Renal cortical epithelial cell (primary cell): ENCODE results near the gene C1QL1. TPM values are rescaled to one million over a fixed set of nuclear protein-coding genes. Genes with fewer than 3 reads are reported as not detected.

Experiments
- DNase-seq: peaks from one replicate; pipeline ENCODE4 v3.0.0-alpha.2; 2011; ENCODE audit warnings: low read depth
- total RNA-seq: library from RNA; depleted of rRNA; stranded (reverse); fragments of >200 nt; gene quantifications from 2 replicates; pipeline ENCODE4 v1.2.3, GENCODE V29; 2014

Gene C1QL1
- total RNA-seq, 1 donor from 2014 or later = 0.45 TPM

DNA sequence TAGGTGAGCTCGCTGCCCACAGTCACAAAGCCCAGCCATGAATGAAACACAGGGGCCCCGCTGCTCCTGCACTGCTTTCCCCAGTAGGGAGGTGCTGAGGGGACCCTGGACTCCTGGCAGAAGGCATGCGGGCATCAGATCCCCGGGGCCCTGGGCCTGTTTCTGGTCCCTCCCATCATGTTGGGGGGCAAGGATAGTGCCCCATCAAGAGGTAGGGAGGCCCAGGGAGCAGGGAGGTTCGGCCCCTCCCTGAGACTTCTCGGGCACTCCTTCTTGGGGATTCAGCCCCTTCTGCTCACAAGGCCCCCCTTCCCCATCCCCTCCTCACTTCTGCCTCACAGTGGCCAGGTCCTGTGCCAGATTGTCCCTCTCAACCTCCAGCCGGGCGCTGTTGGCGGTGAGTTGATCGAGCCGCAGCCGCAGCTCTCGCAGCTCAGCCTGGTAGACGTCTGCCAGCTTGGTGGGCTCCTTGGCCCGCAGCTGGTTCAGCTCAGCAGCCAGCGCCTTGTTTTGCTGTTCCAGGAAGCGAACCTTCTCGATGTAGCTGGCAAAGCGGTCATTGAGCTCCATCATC is 53.3 kb downstream of the C1QL1 start:
- no peak for DNase-seq

DNA sequence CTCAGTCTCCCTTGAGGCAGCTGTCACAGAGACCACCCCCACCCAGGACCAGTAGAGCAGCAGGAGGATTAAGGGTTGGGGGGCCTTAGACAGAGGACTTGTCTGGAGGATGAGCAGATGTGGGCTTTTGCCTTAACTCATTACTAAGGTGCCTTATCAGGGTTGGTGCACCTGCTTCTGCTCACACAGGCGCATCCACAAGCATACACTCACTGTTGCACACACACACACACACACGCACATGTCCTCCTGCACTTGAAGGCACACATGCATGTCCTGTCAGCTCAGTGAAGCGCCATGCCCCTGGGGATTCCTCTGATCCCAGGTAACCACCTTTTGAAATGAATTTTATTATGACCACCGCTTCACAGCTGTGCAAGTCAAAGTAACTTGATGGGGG is 54.0 kb downstream of the C1QL1 start:
- DNase-seq = no peak

DNA sequence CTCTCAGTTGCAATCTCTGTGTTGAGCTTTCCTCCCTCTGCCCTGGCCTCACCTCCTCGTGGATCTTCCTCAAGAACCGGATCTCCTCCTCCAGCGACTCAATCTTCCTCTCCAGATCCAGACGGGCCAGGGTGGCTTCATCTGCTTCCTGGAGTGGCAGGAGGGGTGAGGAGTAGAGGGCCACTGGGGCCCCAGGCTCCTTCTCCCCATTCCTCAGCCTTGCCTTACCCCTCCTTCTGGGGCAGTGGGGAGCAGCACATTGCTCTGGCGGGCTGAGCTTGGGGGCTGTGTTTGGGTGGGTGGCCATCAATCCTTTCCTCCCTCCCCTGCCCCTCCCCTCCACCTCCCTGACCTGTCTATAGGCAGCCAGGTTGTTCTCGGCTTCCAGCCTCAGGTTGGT is 54.4 kb downstream of the C1QL1 start:
- DNase-seq = no peak

DNA sequence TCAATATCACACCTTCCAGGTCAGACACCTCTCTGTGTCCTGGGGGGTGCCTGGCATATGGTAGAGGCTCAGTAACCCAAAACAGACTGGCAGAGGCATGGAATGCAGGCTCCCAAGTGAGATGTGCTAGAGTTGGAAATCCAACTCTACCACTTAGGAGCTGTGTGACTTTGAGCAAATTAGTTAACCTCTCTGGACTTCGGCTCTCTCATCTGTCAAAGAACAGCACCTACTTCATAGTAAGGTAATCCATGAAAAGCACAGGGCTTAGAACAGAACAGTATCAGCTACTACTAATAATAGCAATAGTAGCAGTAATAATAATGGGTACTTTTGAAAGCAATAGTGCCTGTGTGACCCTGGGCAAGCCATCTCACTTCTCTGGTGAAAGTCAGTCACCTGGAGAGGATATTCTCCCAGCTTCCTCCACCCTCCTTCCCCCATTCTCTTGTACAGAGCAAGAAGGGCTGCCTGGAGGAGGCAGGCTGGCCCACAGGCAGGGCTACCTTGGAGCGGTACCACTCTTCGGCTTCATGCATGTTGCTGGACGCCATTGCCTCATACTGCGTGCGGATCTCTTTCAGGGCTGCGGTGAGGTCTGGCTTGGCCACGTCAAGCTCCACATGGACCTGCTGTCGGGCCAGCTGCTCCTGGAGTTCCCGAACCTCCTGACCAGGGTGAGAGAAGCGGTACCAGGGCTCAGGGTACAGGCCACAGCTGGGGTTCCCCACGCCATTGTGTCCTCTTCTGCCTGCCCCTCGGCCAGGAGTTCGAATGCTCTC is 55.1 kb downstream of the C1QL1 start:
- no peak for DNase-seq

DNA sequence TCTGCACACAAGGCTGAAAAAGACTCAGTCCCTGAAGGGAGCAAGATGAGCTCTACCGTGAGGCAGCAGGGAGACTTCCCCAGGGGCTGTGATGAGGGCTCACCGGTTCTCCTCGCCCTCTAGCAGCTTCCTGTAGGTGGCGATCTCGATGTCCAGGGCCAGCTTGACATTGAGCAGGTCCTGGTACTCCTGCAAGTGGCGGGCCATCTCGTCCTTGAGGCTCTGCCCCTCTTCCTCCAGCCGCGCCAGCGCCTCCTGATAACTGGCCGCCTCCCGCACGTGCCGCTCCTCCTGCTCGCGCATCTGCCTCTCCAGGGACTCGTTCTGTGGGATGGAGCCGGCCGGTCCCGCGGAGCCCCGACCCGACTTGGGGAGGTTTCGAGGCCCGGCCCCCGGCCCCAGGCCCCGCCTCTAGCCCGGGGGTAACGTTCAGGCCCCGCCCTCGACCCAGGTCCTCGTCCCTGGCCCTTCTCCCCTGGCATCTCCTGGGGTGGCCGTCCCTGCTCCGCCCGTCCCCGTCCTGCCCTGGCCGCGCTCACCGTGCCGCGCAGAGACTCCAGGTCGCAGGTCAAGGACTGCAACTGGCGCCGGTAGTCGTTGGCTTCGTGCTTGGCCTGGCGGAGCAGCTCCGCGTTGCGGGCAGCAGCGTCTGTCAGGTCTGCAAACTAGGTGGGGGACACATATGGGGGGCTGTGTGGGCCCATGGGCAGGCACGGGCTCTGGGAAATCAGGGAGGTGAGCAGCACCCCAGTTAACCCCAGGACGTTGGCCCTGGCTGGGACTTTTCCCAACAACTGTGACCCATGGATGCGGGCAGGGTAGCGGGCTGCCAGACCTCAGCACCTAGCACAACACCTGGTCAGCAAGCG is 56.7 kb downstream of the C1QL1 start:
- DNase-seq = peak; percentile 40

DNA sequence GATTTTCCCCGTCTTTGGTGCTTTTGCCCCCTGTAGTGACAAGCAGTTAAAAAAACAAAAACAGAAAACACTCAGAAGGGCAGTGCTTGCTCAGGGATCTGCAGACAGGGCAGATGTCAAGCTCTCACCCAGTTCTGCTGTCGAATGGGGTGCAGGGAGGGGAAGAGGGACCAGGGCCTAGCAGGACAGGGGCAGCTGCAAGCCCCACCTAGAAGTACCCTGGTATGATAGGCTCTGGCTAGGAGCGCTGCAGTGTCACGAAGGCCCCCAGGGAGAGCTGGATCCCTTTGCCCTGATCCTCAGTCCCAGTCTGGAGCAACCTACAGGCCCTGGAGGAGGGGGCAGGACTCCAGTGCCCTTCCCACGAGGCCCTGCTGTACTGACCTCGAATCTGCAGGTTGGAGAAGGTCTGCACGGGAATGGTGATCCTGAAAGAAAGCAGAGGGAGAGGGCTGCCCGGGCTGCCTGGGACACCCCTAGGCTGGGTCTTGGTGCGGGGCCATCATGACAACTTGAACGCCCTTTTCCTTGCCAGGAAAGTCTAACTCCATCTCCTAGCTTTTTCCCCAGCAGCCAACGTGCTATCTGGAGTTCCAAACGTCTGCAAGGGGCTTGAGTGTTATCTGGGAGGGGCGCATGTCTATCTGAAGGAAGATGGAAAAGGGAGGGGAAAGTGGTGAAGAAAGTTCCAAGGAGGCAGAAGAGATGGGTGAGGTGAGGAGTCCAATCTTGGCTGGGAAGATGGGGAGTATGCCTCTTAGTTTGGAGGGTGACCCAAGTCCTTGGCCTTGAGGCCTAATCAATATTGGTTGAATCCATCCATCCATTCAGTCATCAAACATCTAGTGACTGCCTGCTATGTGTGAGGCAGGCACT is 57.6 kb downstream of the C1QL1 start:
- no peak for DNase-seq

Other genes with a start within 250 kb of the C1QL1 start
- gene ADAM11, start 209.3 kb downstream of the C1QL1 start, total RNA-seq = under 0.01 and 0.20 TPM in 2 replicates
- 43.2 and 79.9 TPM in 2 replicates for gene GJC1, start 138.0 kb downstream of the C1QL1 start, total RNA-seq
- not detected in 2 replicates for gene HIGD1B, start 120.4 kb downstream of the C1QL1 start, total RNA-seq
- gene EFTUD2, start 68.9 kb downstream of the C1QL1 start, total RNA-seq = 108 and 276 TPM in 2 replicates
- gene GFAP, start 52.8 kb downstream of the C1QL1 start, total RNA-seq = 1.2 and 8.2 TPM in 2 replicates
- 0.15 and 0.87 TPM in 2 replicates for gene KIF18B, start 20.5 kb downstream of the C1QL1 start, total RNA-seq
- 22.4 and 50.2 TPM in 2 replicates for gene DCAKD, start 83.3 kb upstream of the C1QL1 start, total RNA-seq
- gene NMT1, start 93.0 kb upstream of the C1QL1 start, total RNA-seq = 82.5 and 102 TPM in 2 replicates
- gene PLCD3, start 164.2 kb upstream of the C1QL1 start, total RNA-seq = 26.9 and 98.1 TPM in 2 replicates
- 7.2 and 9.6 TPM in 2 replicates for gene ACBD4, start 167.4 kb upstream of the C1QL1 start, total RNA-seq
- gene HEXIM1, start 180.2 kb upstream of the C1QL1 start, total RNA-seq = 10.8 and 38.0 TPM in 2 replicates
- 5.6 and 7.3 TPM in 2 replicates for gene HEXIM2, start 193.6 kb upstream of the C1QL1 start, total RNA-seq